OCI-LY3 (cell line): ENCODE results near the gene UBALD2.

ENCODE experiments used
- H2AFZ ChIP-seq: fragments of 200-600, 300-600 bp; shearing (Covaris generic); 2 replicates; pipeline ENCODE4 v1.6.0; 2014; ENCODE audit warnings: antibody characterized with exemption, low read depth, low read length
- H3K27ac ChIP-seq: fragments of 200-600, 300-600 bp; sonication (generic); 2 replicates; pipeline ENCODE4 v1.5.1; 2014; ENCODE audit warnings: mild to moderate bottlenecking, low read length, moderate library complexity, mixed read lengths
- H3K27me3 ChIP-seq: fragments of 200-600, 300-600 bp; sonication (generic); 2 replicates; pipeline ENCODE4 v1.6.1; 2014; ENCODE audit warnings: low read depth, low read length, mixed read lengths
- H3K36me3 ChIP-seq: fragments of 200-600, 300-600 bp; sonication (generic); replicated peaks from 2 replicates; pipeline ENCODE3; 2014; ENCODE audit warnings: low read depth, low read length, mixed read lengths
- H3K4me1 ChIP-seq: fragments of 300-600, 200-600 bp; sonication (generic); 2 replicates; pipeline ENCODE4 v1.6.1; 2014; ENCODE audit warnings: low read length, mixed read lengths
- H3K4me2 ChIP-seq: fragments of 200-600, 300-600 bp; sonication (generic); 2 replicates; pipeline ENCODE4 v1.6.1; 2014; ENCODE audit warnings: low read length, mixed read lengths
- H3K4me3 ChIP-seq: fragments of 300-600, 200-600 bp; sonication (generic); 2 replicates; pipeline ENCODE4 v1.5.1; 2014; ENCODE audit warnings: antibody characterized with exemption, mild to moderate bottlenecking, low read length, moderate library complexity
- H3K79me2 ChIP-seq: fragments of 300-600, 200-600 bp; shearing (Covaris generic); 2 replicates; pipeline ENCODE4 v1.6.1; 2014; ENCODE audit warnings: mild to moderate bottlenecking, low read length, mixed read lengths
- H3K9ac ChIP-seq: fragments of 300-600, 200-600 bp; shearing (Covaris generic); 2 replicates; pipeline ENCODE4 v1.6.0; 2014; ENCODE audit warnings: mild to moderate bottlenecking, low read length, moderate library complexity
- H3K9me3 ChIP-seq: fragments of 200-600, 300-600 bp; shearing (Covaris generic); 2 replicates; pipeline ENCODE4 v1.6.1; 2014; ENCODE audit warnings: low read length, mixed read lengths; ENCODE audit not compliant: insufficient read depth
- H4K20me1 ChIP-seq: fragments of 200-600, 300-600 bp; sonication (generic); 2 replicates; pipeline ENCODE4 v1.6.1; 2016; ENCODE audit warnings: low read length, mixed read lengths; ENCODE audit not compliant: insufficient read depth
- CTCF ChIP-seq: fragments of 200-600, 300-600 bp; sonication (generic); IDR thresholded peaks from 2 replicates; pipeline ENCODE4 v1.5.1; 2014; ENCODE audit warnings: antibody characterized with exemption, low read length, low read depth
- EZH2phosphoT487 ChIP-seq: fragments of 200-600 bp; shearing (Covaris generic); IDR thresholded peaks from 2 replicates; pipeline ENCODE4 v1.6.1; 2018; ENCODE audit warnings: antibody characterized with exemption, mixed run types, low read depth

Gene UBALD2

GRCh38 chr17:76314392-76315227, 49.5 kb downstream of the UBALD2 start:
- H2AFZ ChIP-seq: no peak overlapping the region
- H3K27me3 ChIP-seq: no peaks in the 10 kb centered on the region
- no peak overlapping the region for H3K9ac ChIP-seq
- no peak for TF ChIP-seq EZH2phosphoT487
- TF ChIP-seq CTCF: no peak
- H4K20me1 ChIP-seq: no peaks in the 10 kb centered on the region
- no peaks in the 10 kb centered on the region for H3K9me3 ChIP-seq
- H3K79me2 ChIP-seq: no peaks in the 10 kb centered on the region
- H3K27ac ChIP-seq: no peak overlapping the region
- H3K4me1 ChIP-seq: no peaks in the 10 kb centered on the region
- H3K36me3 ChIP-seq: peaks cover 6% of the 10 kb centered on the region
- no peak overlapping the region for H3K4me3 ChIP-seq
- no peak overlapping the region for H3K4me2 ChIP-seq

- Histone ChIP-seq H3K4me2 (no peak overlapping the region), H2AFZ (no peak overlapping the region), H3K4me1 (no peaks in the 10 kb centered on the region), H3K79me2 (no peaks in the 10 kb centered on the region), H4K20me1 (no peaks in the 10 kb centered on the region), H3K4me3 (no peak overlapping the region), H3K9me3 (no peaks in the 10 kb centered on the region), H3K36me3 (peaks cover 6% of the 10 kb centered on the region), H3K9ac (no peak overlapping the region), H3K27me3 (no peaks in the 10 kb centered on the region), H3K27ac (no peak overlapping the region)
- TF ChIP-seq EZH2phosphoT487 (no peak), CTCF (no peak)
Observed at GRCh38 chr17:76317535-76317934, 52.4 kb downstream of the UBALD2 start.

DNA sequence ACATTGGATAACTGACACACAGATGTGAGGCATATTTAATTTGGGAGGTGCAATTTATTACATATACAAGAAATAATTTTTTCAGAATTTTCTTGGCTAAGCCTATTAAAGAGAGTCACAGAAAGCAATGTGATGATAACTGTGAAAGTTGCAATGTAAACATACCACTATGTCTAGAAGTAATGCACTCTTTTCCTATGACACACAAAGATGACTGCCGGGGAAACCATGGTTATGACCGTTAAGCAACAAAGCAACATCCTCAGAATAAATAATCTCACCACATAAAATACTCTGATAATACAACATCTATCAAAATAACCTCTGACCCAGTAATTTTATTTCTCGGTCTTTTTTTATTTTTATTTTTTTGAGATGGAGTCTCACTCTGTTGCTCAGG, 53.4 kb downstream of the UBALD2 start:
- no peak for TF ChIP-seq CTCF
- no peak for TF ChIP-seq EZH2phosphoT487
- no peaks in the 10 kb centered on the region for H3K27me3 ChIP-seq

More for the DNA sequence above, 53.4 kb downstream of the UBALD2 start:
- no peaks in the 10 kb centered on the region for H3K4me1 ChIP-seq
- no peak overlapping the region for H3K4me2 ChIP-seq
- no peak overlapping the region for H3K4me3 ChIP-seq
- H3K9ac ChIP-seq: no peak overlapping the region
- no peak overlapping the region for H3K27ac ChIP-seq
- H3K36me3 ChIP-seq: peaks cover under 1% of the 10 kb centered on the region
- no peak overlapping the region for H2AFZ ChIP-seq
- H3K9me3 ChIP-seq: no peaks in the 10 kb centered on the region
- no peaks in the 10 kb centered on the region for H4K20me1 ChIP-seq
- no peaks in the 10 kb centered on the region for H3K79me2 ChIP-seq
